ENCODE data around the gene UBA52. TPM values are rescaled to one million over a fixed set of nuclear protein-coding genes. Genes with fewer than 3 reads are reported as not detected.

UBA52 gene
- total and polyA plus RNA-seq, 2 experiments from 2014 or later, result 627 to 1,301 TPM

DNA sequence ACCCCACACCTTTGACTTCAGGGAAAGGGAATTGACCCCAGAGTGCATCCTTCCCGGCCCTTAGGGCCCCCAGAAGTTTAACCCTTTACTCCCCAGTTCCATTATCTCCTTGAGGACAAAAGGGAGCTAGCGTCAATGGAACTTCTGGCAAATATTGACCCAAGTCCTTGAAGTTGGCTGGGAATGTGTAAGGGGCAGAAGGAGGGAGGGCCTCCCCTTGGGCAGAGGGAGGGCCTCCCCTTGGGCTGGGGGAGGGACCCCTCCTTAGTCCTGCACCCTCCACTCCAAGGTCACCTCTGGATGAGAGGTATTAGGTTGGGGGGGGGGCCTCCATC lies 38.0 kb downstream of the UBA52 start:
- peaks cover 56% of the 10 kb centered on the region for H3K4me1 ChIP-seq (ENCODE audit: insufficient read depth)
- H3K4me2 ChIP-seq, result peak overlapping the region; percentile 94
- no peak overlapping the region for H3K27ac ChIP-seq (ENCODE audit: low read depth)
- H3K4me3 ChIP-seq, result peak overlapping the region; percentile 76
- peaks cover 2% of the 10 kb centered on the region; the same call in 1 of the 3 replicates for H3K36me3 Mint-ChIP-seq (ENCODE audit: low read depth)
- H3K27me3 ChIP-seq (ENCODE audit: insufficient read depth), result peaks cover 97% of the 10 kb centered on the region
- H4K20me1 ChIP-seq (replicated peaks; ENCODE audit: insufficient read depth), result no peaks in the 10 kb centered on the region
- peaks cover 27% of the 10 kb centered on the region for H3F3A ChIP-seq (replicated peaks; ENCODE audit: low read depth)
- no peak overlapping the region for H2AFZ ChIP-seq
- DNase-seq (ENCODE audit: low spot score), result no peak
- no peak overlapping the region for H3K27ac Mint-ChIP-seq
- ATAC-seq, result no peak
- H3K9me2 ChIP-seq (ENCODE audit: insufficient read depth), result no peaks in the 10 kb centered on the region
- no peaks in the 10 kb centered on the region for H3K36me3 ChIP-seq (ENCODE audit: insufficient read depth)
- peak overlapping the region; percentile 25; the same call in 1 of the 3 replicates for H3K4me3 Mint-ChIP-seq
- no peaks in the 10 kb centered on the region; the same call in 2 of the 3 replicates for H3K9me3 Mint-ChIP-seq
- H3K79me2 ChIP-seq (replicated peaks; ENCODE audit: insufficient read depth), result no peaks in the 10 kb centered on the region
- H3K4me1 Mint-ChIP-seq, result peaks cover 47% of the 10 kb centered on the region
- TF ChIP-seq POLR2AphosphoS5 (IDR thresholded peaks at IDR 0.05; ENCODE audit: low read depth), result no peak
- no peak for TF ChIP-seq EZH2 (IDR thresholded peaks at IDR 0.05; ENCODE audit: low read depth, unreplicated experiment)
- TF ChIP-seq JUNB (IDR thresholded peaks at IDR 0.05; ENCODE audit: unreplicated experiment), result no peak
- TF ChIP-seq, protein P1, sequence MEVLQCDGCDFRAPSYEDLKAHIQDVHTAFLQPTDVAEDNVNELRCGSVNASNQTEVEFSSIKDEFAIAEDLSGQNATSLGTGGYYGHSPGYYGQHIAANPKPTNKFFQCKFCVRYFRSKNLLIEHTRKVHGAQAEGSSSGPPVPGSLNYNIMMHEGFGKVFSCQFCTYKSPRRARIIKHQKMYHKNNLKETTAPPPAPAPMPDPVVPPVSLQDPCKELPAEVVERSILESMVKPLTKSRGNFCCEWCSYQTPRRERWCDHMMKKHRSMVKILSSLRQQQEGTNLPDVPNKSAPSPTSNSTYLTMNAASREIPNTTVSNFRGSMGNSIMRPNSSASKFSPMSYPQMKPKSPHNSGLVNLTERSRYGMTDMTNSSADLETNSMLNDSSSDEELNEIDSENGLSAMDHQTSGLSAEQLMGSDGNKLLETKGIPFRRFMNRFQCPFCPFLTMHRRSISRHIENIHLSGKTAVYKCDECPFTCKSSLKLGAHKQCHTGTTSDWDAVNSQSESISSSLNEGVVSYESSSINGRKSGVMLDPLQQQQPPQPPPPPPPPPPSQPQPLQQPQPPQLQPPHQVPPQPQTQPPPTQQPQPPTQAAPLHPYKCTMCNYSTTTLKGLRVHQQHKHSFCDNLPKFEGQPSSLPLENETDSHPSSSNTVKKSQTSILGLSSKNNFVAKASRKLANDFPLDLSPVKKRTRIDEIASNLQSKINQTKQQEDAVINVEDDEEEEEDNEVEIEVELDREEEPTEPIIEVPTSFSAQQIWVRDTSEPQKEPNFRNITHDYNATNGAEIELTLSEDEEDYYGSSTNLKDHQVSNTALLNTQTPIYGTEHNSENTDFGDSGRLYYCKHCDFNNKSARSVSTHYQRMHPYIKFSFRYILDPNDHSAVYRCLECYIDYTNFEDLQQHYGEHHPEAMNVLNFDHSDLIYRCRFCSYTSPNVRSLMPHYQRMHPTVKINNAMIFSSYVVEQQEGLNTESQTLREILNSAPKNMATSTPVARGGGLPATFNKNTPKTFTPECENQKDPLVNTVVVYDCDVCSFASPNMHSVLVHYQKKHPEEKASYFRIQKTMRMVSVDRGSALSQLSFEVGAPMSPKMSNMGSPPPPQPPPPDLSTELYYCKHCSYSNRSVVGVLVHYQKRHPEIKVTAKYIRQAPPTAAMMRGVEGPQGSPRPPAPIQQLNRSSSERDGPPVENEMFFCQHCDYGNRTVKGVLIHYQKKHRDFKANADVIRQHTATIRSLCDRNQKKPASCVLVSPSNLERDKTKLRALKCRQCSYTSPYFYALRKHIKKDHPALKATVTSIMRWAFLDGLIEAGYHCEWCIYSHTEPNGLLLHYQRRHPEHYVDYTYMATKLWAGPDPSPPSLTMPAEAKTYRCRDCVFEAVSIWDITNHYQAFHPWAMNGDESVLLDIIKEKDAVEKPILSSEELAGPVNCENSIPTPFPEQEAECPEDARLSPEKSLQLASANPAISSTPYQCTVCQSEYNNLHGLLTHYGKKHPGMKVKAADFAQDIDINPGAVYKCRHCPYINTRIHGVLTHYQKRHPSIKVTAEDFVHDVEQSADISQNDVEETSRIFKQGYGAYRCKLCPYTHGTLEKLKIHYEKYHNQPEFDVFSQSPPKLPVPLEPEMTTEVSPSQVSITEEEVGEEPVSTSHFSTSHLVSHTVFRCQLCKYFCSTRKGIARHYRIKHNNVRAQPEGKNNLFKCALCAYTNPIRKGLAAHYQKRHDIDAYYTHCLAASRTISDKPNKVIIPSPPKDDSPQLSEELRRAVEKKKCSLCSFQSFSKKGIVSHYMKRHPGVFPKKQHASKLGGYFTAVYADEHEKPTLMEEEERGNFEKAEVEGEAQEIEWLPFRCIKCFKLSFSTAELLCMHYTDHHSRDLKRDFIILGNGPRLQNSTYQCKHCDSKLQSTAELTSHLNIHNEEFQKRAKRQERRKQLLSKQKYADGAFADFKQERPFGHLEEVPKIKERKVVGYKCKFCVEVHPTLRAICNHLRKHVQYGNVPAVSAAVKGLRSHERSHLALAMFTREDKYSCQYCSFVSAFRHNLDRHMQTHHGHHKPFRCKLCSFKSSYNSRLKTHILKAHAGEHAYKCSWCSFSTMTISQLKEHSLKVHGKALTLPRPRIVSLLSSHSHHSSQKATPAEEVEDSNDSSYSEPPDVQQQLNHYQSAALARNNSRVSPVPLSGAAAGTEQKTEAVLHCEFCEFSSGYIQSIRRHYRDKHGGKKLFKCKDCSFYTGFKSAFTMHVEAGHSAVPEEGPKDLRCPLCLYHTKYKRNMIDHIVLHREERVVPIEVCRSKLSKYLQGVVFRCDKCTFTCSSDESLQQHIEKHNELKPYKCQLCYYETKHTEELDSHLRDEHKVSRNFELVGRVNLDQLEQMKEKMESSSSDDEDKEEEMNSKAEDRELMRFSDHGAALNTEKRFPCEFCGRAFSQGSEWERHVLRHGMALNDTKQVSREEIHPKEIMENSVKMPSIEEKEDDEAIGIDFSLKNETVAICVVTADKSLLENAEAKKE (CRISPR knock-in tag; IDR thresholded peaks at IDR 0.05), result no peak
- no peak for TF ChIP-seq CREB1 (CRISPR knock-in tag; IDR thresholded peaks at IDR 0.05; ENCODE audit: low read depth)
- TF ChIP-seq EZH2phosphoT487 (IDR thresholded peaks at IDR 0.05; ENCODE audit: unreplicated experiment), result no peak
- TF ChIP-seq, protein P2, sequence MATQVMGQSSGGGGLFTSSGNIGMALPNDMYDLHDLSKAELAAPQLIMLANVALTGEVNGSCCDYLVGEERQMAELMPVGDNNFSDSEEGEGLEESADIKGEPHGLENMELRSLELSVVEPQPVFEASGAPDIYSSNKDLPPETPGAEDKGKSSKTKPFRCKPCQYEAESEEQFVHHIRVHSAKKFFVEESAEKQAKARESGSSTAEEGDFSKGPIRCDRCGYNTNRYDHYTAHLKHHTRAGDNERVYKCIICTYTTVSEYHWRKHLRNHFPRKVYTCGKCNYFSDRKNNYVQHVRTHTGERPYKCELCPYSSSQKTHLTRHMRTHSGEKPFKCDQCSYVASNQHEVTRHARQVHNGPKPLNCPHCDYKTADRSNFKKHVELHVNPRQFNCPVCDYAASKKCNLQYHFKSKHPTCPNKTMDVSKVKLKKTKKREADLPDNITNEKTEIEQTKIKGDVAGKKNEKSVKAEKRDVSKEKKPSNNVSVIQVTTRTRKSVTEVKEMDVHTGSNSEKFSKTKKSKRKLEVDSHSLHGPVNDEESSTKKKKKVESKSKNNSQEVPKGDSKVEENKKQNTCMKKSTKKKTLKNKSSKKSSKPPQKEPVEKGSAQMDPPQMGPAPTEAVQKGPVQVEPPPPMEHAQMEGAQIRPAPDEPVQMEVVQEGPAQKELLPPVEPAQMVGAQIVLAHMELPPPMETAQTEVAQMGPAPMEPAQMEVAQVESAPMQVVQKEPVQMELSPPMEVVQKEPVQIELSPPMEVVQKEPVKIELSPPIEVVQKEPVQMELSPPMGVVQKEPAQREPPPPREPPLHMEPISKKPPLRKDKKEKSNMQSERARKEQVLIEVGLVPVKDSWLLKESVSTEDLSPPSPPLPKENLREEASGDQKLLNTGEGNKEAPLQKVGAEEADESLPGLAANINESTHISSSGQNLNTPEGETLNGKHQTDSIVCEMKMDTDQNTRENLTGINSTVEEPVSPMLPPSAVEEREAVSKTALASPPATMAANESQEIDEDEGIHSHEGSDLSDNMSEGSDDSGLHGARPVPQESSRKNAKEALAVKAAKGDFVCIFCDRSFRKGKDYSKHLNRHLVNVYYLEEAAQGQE (IDR thresholded peaks at IDR 0.05; ENCODE audit: unreplicated experiment), result no peak
- TF ChIP-seq ZNF331 (CRISPR knock-in tag; IDR thresholded peaks at IDR 0.05; ENCODE audit: low read depth), result no peak
- TF ChIP-seq STAT1 (IDR thresholded peaks at IDR 0.05; ENCODE audit: unreplicated experiment), result no peak
- TF ChIP-seq, protein P3, sequence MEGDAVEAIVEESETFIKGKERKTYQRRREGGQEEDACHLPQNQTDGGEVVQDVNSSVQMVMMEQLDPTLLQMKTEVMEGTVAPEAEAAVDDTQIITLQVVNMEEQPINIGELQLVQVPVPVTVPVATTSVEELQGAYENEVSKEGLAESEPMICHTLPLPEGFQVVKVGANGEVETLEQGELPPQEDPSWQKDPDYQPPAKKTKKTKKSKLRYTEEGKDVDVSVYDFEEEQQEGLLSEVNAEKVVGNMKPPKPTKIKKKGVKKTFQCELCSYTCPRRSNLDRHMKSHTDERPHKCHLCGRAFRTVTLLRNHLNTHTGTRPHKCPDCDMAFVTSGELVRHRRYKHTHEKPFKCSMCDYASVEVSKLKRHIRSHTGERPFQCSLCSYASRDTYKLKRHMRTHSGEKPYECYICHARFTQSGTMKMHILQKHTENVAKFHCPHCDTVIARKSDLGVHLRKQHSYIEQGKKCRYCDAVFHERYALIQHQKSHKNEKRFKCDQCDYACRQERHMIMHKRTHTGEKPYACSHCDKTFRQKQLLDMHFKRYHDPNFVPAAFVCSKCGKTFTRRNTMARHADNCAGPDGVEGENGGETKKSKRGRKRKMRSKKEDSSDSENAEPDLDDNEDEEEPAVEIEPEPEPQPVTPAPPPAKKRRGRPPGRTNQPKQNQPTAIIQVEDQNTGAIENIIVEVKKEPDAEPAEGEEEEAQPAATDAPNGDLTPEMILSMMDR (conservative IDR thresholded peaks at IDR 0.05; ENCODE audit: low read depth in 2 of 2), result no peak
- peaks cover 81% of the 10 kb centered on the region for H3K27me3 Mint-ChIP-seq (ENCODE audit: insufficient read depth, low read depth, poor library complexity)
